GM12873 (cell line): ENCODE measurements around the gene AMN.

Experiments used
- TF ChIP-seq, protein P1 (sequence below): IDR thresholded peaks from 2 replicates; pipeline ENCODE4 v1.5.1; 2012; ENCODE audit warnings: low read depth, mild to moderate bottlenecking, moderate library complexity, low read length, control low read depth; ENCODE audit not compliant: insufficient read depth; ENCODE audit errors: missing control alignments

AMN gene

DNA sequence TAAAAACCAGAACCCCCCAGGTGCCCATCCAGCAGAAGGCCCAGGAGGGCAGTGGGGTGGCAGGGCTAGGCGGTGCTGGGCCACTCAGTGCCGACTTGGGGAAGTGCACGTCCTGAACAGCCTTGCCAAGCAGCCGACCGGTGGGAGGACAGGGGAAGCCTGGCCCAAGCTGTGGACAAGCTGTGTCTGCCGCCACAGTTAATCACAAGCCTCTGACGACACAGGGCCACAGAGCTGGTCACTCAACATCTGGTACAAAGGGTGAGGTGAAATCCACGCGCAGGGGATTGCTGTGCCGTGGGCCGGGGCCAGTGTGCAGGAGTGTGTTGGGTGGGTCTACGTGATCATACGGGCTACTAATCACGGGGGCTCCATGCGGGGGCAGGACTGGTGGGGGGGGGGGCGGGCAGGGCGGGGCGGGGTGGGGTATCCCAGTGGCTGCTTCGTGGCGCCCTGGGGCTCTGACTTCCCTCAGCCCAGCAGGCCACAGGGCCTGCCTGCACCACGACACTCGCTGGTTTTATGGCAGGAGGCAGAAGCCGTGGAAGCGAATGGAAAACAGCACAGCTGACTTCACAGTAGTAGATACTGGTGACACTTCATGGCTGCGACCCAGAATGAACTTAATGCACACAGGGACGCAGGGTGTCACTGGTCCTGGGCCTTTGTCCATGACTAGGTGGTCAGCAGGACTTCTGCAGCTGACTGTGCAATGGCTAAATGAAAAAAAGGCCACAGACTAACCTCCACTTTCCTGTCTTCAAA lies 10.2 kb downstream of the AMN start:
- TF ChIP-seq, protein P1, sequence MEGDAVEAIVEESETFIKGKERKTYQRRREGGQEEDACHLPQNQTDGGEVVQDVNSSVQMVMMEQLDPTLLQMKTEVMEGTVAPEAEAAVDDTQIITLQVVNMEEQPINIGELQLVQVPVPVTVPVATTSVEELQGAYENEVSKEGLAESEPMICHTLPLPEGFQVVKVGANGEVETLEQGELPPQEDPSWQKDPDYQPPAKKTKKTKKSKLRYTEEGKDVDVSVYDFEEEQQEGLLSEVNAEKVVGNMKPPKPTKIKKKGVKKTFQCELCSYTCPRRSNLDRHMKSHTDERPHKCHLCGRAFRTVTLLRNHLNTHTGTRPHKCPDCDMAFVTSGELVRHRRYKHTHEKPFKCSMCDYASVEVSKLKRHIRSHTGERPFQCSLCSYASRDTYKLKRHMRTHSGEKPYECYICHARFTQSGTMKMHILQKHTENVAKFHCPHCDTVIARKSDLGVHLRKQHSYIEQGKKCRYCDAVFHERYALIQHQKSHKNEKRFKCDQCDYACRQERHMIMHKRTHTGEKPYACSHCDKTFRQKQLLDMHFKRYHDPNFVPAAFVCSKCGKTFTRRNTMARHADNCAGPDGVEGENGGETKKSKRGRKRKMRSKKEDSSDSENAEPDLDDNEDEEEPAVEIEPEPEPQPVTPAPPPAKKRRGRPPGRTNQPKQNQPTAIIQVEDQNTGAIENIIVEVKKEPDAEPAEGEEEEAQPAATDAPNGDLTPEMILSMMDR = no peak

DNA sequence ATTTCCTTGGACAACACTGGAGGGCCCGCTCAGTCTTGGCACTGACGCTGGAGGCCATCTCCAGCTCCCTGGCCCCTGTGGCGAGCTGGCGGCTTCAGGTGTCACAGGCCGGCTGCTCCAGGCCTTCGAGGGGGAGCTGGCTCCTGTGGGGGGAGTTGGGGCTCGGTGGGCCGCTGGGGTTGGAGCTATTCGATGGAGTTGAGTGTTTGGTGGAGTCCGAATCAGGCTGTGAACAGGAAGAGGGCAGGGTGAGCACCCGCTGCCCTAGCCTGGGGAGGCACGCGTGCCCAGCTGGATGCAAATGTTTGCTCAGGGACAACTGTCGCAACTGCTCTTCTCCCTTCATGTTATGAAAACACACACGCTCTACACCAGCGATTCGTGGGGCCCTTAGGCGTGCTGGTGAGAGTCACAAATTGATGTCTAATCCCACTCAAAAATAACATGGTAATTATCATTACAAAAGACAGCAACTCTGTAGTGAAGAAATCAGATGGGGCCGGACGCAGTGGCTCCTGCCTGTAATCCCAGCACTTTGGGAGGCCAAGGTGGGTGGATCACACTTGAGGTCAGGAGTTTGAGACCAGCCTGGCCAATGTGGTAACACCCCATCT lies 11.3 kb downstream of the AMN start:
- TF ChIP-seq, protein P1 = no peak

DNA sequence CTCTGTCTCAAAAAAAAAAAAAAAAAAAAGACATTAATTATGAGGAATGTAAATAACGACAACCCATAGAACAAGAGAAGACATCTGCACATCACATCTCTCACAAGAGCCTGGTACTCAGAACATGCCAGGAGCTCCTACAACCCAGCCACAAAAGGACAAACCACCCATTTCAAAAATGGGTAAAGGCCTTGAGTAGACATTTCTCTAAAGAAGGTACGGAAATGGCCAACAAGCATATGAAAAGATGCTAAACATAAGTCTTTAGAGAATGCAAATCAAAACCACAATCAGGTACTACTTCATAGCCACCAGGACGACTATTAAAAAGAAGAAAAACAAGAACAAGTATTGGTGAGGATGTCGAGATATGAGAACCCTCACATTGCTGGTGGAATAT lies 13.3 kb downstream of the AMN start:
- TF ChIP-seq, protein P1 = no peak

DNA sequence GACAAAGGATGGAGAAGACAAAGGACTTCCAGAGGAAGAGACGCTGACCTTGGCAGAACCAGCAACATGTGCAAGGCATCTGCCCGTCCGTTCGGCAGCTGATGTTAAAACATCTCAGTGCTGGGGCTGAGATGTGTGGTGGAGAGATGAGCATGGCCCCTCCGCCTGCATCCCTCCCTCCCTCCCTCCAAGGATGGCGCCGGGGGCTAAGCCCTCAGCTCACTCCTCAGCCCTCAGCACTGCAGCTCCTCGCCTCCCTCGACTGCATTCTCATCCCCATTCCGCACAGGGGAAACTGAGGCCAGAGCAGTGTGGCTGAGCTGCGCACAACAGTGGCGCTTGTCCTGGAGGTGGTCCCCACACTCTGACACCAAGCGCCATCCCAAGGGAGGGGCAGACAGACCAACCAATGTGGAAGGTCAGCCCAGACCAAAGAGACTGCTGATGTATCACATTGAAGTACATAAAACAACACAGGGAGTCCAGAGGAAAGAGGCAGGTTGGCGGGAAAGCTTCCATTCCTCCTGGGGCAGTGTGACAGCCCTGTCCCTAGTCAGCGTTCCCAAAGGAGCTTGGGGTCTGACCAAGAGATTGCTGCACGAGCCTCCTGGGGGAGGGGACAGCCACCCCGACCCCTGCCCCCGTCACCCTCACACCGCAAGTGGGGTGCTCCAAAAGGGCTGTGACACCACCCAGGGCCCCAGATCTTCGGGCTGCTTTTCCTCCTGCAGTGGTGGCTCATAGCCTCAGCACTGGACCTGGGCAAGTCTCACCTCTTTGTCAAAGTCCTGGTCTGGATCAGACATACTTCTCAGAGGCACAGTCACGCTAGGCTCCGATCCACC lies 15.1 kb downstream of the AMN start:
- TF ChIP-seq, protein P1 = no peak

DNA sequence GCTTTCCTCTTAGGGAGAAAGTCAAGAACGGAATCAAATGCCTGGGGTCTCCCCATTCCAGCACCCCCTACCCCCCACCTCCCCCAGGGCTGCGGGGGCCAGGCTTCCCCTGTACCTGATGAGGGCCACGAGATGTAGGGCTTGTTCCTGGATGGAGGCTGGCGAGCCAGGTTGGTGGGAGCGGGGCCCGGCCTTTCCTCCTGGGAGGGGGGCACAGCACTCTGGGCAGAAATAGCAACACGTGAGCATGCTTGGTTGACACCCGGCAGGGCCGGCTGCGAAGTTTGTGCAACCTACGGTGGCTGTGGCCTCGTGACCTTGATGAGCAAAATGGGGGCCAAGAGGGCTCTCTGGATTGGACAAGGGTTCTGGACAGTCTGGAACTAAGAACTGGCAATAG lies 15.7 kb downstream of the AMN start:
- TF ChIP-seq, protein P1 = no peak

DNA sequence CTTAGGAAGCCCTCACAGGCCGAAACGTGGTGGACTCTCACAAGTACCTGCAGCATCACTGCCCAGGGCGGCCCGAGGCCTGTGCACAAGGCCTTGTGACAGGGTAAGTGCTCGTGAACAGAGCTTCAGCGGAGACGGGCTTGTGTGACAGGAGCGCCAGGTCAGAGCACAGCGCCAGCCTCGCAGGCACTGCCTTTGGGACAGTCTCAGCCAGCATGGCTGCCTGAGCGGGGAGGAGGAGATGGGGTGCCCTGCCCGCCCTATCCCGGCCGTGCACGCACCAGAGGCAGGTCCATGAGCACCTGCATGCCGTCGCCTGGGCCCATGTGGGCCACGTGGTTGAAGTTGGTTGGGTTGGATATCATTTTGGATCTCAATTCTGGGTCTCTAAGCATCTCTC lies 16.9 kb downstream of the AMN start:
- TF ChIP-seq, protein P1 = no peak
